SK-N-SH treated with all-trans-retinoic acid at 6 μM for 48 hours (cell line): ENCODE results near the gene RNF114.

ENCODE experiments used
- ARNTL ChIP-seq: fragments of 450-650 bp; formaldehyde crosslinking; IDR thresholded peaks from 2 replicates; pipeline ENCODE4 v1.5.0; 2020; ENCODE audit warnings: low read depth, mild to moderate bottlenecking, moderate library complexity, borderline replicate concordance
- BACH2 ChIP-seq: fragments of 250-450 bp; sonication (Bioruptor Pico); IDR thresholded peaks from 2 replicates; pipeline ENCODE4 v1.9.0; 2021; ENCODE audit warnings: mild to moderate bottlenecking, borderline replicate concordance
- GLIS3 ChIP-seq: fragments of 250-450 bp; sonication (Bioruptor Pico); IDR thresholded peaks from 2 replicates; pipeline ENCODE4 v1.5.0; 2020; ENCODE audit warnings: mild to moderate bottlenecking, moderate library complexity
- OSR1 ChIP-seq: fragments of 250-450 bp; sonication (Bioruptor Pico); IDR thresholded peaks from 2 replicates; pipeline ENCODE4 v1.8.0; 2022; ENCODE audit warnings: moderate library complexity, mild to moderate bottlenecking, inconsistent platforms
- PPARA ChIP-seq: fragments of 250-450 bp; sonication (Bioruptor Pico); IDR thresholded peaks from 2 replicates; pipeline ENCODE4 v1.5.0; 2020; ENCODE audit warnings: mild to moderate bottlenecking, borderline replicate concordance
- RARB ChIP-seq: fragments of 250-450 bp; sonication (Bioruptor Pico); IDR thresholded peaks from 2 replicates; pipeline ENCODE4 v1.8.0; 2021; ENCODE audit warnings: mild to moderate bottlenecking, moderate library complexity
- TOX ChIP-seq: fragments of 250-450 bp; sonication (Bioruptor Pico); IDR thresholded peaks from 2 replicates; pipeline ENCODE4 v1.8.0; 2021; ENCODE audit warnings: mild to moderate bottlenecking, moderate library complexity, borderline replicate concordance
- TSHZ2 ChIP-seq: fragments of 250-450 bp; sonication (Bioruptor Pico); IDR thresholded peaks from 2 replicates; pipeline ENCODE4 v1.5.0; 2020; ENCODE audit warnings: mild to moderate bottlenecking, moderate library complexity
- ZC3H10 ChIP-seq: fragments of 250-450 bp; sonication (Bioruptor Pico); IDR thresholded peaks from 2 replicates; pipeline ENCODE4 v1.5.1; 2021; ENCODE audit warnings: mild to moderate bottlenecking, moderate library complexity
- ZFP3 ChIP-seq: fragments of 250-450 bp; sonication (Bioruptor Pico); IDR thresholded peaks from 2 replicates; pipeline ENCODE4 v1.5.0; 2020; ENCODE audit warnings: mild to moderate bottlenecking, moderate library complexity
- ZFP30 ChIP-seq: fragments of 450-650 bp; formaldehyde crosslinking; IDR thresholded peaks from 2 replicates; pipeline ENCODE4 v1.5.0; 2022; ENCODE audit warnings: mild to moderate bottlenecking, moderate library complexity
- ZNF70 ChIP-seq: fragments of 450-650 bp; formaldehyde crosslinking; IDR thresholded peaks from 2 replicates; pipeline ENCODE4 v1.5.0; 2020; ENCODE audit warnings: mild to moderate bottlenecking, moderate library complexity
- TF ChIP-seq, protein P1 (sequence below): fragments of 250-450 bp; sonication (Bioruptor Pico); IDR thresholded peaks from 2 replicates; pipeline ENCODE4 v1.5.1; 2020; ENCODE audit warnings: low read depth, mild to moderate bottlenecking, moderate library complexity

DNA sequence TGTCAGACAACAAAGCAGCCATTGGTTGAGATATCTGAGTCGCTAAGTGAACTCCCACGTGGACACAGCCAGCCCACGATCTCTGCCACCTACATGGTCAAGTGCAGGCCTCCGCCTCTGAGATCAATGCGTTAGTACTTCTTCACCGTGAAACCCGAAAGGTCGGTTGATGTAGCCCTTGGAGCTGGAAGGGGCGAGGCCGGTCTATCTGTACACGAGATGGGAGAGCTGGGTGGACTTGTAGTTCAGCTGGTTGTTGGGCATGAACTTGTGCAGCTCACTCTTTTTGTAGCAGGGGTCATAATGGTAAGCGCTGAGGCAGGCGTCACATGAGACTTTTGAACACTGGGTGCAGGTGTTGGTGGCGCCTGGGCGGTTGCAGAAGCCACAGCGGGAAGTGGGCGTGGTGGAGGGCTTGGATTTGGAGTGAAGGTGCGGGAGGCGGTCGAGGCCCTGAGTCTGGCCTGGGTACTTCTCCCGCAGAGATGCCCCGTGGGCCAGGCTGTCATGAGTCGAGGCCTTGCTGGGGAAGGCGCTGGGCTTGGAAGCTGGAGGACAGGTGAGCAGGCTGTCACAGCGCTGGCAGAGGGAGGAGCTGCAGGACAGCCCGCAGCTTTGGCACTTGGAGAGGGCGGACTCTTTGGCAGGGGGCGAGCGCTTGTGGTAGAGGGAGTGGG is 30.6 kb upstream of the RNF114 start:
- TF ChIP-seq, protein P1, sequence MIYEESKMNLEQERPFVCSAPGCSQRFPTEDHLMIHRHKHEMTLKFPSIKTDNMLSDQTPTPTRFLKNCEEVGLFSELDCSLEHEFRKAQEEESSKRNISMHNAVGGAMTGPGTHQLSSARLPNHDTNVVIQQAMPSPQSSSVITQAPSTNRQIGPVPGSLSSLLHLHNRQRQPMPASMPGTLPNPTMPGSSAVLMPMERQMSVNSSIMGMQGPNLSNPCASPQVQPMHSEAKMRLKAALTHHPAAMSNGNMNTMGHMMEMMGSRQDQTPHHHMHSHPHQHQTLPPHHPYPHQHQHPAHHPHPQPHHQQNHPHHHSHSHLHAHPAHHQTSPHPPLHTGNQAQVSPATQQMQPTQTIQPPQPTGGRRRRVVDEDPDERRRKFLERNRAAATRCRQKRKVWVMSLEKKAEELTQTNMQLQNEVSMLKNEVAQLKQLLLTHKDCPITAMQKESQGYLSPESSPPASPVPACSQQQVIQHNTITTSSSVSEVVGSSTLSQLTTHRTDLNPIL (CRISPR knock-in tag): no peak
- TF ChIP-seq ARNTL (CRISPR knock-in tag): no peak
- TF ChIP-seq TOX: no peak
- no peak for TF ChIP-seq ZFP30
- no peak for TF ChIP-seq GLIS3
- no peak for TF ChIP-seq OSR1 (CRISPR knock-in tag)
- TF ChIP-seq RARB (CRISPR knock-in tag): no peak
- no peak for TF ChIP-seq ZFP3 (CRISPR knock-in tag)
- no peak for TF ChIP-seq TSHZ2 (CRISPR knock-in tag)
- TF ChIP-seq BACH2 (CRISPR knock-in tag): no peak
- no peak for TF ChIP-seq ZNF70 (CRISPR knock-in tag)
- no peak for TF ChIP-seq ZC3H10 (CRISPR knock-in tag)
- TF ChIP-seq PPARA (CRISPR knock-in tag): no peak
